Mesodermal cell (in vitro differentiated cells): ENCODE data around the gene FKBP1A.

Experiments used
- H3K27ac ChIP-seq: 2 replicates; pipeline ENCODE4 v1.7.0; 2013; ENCODE audit warnings: mild to moderate bottlenecking, low read depth, low read length, moderate library complexity; ENCODE audit not compliant: severe bottlenecking
- H3K36me3 ChIP-seq: 2 replicates; pipeline ENCODE4 v1.7.1; 2013; ENCODE audit warnings: mild to moderate bottlenecking, low read length, moderate library complexity; ENCODE audit not compliant: control insufficient read depth, insufficient read depth
- H3K4me1 ChIP-seq: one replicate; pipeline ENCODE4 v1.7.1; 2013; ENCODE audit warnings: mild to moderate bottlenecking, low read length; ENCODE audit not compliant: insufficient read depth, control insufficient read depth, poor library complexity, severe bottlenecking
- H3K4me3 ChIP-seq: 2 replicates; pipeline ENCODE4 v1.7.0; 2013; ENCODE audit warnings: low read length, control low read depth, mild to moderate bottlenecking; ENCODE audit not compliant: insufficient read depth, poor library complexity, severe bottlenecking; ENCODE audit errors: extremely low read depth
- H3K9me3 ChIP-seq: 2 replicates; pipeline ENCODE4 v1.7.1; 2013; ENCODE audit warnings: mild to moderate bottlenecking, low read length, moderate library complexity; ENCODE audit not compliant: control insufficient read depth
- WGBS, 2 experiments: methylation state at CpG; one replicate each; pipeline ENCODE4 v1.1.5; 2013; ENCODE audit warnings: missing lambda C conversion rate in 2 of 2; ENCODE audit not compliant: insufficient coverage in 2 of 2; 5-methylcytosine and 5-hydroxymethylcytosine counted together

Gene FKBP1A

DNA sequence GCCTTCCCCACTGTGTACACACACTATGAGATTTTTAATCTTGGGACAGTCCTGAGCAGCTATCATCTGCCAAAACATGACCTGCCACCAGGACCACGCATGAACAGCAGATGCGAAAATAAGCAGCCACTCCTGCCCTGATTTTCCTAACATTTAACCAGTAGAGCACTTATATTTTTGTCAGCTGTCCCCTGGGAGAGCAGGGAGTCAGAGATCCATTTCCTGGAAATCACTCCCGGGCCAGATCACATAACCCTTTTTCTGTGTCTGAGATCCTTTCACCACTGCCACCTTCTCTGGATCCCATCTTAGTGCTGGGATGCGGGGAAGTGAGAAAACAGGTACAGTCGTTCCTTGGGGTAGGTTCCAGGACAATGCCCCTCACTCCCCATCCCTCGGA lies 69.6 kb downstream of the FKBP1A start:
- no peaks in the 10 kb centered on the region for H3K36me3 ChIP-seq
- WGBS, 2 experiments, result 88 to 89% methylated on average over 3 of the region's 6 CpGs
- H3K27ac ChIP-seq, result peak overlapping the region; percentile 57
- no peaks in the 10 kb centered on the region for H3K9me3 ChIP-seq
- peaks cover 31% of the 10 kb centered on the region for H3K4me1 ChIP-seq
- H3K4me3 ChIP-seq, result no peak overlapping the region

DNA sequence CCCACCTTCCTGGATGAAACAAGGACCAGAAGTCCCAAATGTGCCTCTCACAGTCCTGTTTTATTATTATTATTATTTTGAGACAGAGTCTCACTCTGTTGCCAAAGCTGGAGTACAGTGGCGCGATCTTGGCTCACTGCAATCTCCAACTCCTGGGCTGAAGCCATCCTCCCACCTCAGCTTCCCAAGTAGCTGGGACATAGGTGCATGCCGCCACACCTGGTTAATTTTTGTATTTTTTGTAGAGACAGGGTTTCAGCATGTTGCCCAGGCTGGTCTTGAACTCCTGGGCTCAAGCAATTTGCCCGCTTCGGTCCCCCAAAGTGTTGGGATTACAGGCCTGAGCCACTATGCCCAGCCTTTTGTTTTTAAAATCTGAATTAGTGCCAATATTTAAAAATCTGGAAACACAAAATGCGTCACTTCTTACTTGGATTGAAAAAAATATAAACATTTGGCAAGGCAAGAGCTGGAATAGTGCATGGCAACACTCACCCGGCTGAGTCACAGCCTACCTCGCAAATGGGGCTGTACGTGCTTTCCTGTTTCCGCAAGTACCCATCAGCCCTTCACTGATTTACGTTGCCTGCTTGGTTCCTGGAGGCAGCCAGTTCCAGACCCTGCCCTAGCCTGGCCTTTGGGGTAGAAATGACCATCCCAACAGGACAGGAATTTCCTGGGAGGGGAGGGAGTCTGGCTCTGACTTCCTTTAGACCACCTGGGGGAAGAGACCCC lies 70.2 kb downstream of the FKBP1A start:
- H3K27ac ChIP-seq, result peak overlapping the region; percentile 57
- H3K9me3 ChIP-seq, result no peaks in the 10 kb centered on the region
- WGBS, 2 experiments, result 89 to 100% methylated on average over 4 to 10 of the region's 11 CpGs
- H3K36me3 ChIP-seq, result no peaks in the 10 kb centered on the region
- H3K4me1 ChIP-seq, result peaks cover 26% of the 10 kb centered on the region
- H3K4me3 ChIP-seq, result no peak overlapping the region

DNA sequence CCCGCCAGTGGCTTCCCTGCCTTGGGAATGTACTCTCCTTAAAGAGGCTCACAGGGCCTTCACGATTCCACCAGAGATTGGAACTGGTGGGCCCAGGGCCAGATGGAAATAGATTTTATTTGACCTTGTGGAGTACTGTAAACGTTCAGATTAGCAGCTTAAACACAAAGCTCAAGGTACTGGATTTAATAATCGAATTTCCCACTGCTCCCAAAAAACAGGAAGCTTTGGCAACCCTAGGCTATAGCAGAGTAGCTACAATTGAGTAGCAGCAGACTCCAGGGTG lies 71.3 kb downstream of the FKBP1A start:
- H3K4me3 ChIP-seq, result no peak overlapping the region
- no peaks in the 10 kb centered on the region for H3K36me3 ChIP-seq
- 83 to 89% methylated on average over 3 to 4 of the region's 4 CpGs for WGBS, 2 experiments
- no peaks in the 10 kb centered on the region for H3K9me3 ChIP-seq
- H3K4me1 ChIP-seq, result peaks cover 17% of the 10 kb centered on the region
- H3K27ac ChIP-seq, result no peak overlapping the region

DNA sequence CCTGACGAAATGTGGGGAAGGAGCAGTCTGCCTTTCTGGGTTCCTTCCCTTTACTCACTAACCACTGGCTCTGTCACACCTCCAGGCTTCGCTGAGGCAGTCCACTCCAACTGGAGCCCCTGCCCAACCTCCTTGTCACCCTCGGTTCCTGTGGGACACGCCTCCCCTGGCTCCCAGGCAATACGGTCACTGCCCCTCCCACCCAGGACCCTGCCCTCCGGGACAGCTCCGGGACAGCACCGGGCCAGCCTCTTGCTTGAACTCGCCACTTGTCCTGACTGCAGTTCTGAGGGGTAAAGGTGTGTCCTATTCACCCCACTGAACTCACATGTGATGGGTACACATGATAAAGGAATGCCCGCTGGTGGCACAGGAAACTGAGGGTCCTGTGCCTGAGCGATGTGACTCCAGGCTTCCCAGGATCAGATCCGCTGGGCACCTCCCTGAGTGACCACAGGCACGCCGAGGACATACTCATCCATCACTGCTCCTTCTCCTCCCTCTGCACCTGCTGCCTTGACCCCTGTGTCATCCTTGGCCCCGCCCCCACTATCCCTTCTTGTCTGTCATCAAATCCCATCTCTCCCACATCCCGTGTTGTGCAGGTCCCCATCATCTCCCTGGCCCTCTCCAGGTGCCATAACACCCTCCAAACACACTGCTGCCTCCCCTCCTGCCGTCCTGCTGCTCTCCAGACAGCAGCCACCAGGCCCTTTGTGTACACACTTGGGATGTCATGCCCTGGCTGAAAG lies 71.8 kb downstream of the FKBP1A start:
- no peak overlapping the region for H3K4me3 ChIP-seq
- H3K36me3 ChIP-seq, result no peaks in the 10 kb centered on the region
- 83 to 84% methylated on average over 11 to 16 of the region's 17 CpGs for WGBS, 2 experiments
- H3K27ac ChIP-seq, result no peak overlapping the region
- no peaks in the 10 kb centered on the region for H3K9me3 ChIP-seq
- peaks cover 12% of the 10 kb centered on the region for H3K4me1 ChIP-seq

DNA sequence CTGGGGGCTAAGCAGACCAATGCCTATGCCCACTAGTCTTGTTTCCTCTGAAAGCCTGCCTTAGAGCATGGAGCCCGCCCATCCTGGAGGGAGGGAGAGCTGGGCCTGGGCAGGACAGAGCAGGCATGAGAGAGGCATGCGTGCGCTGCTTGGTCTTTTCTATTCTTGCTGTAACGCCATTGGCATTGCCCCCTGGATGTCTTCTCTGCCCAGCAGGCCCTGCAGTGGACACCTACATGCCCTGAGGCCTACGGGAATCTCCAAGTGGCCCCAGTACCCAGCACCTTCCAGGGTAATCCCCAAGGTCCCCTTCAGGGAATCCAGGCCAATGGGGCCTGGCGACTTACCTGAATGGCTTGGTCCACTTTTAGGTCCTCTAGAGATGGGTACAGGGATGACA lies 72.8 kb downstream of the FKBP1A start:
- Histone ChIP-seq H3K27ac (no peak overlapping the region), H3K36me3 (no peaks in the 10 kb centered on the region), H3K4me3 (no peak overlapping the region), H3K4me1 (peaks cover 11% of the 10 kb centered on the region), H3K9me3 (no peaks in the 10 kb centered on the region)
- 85 to 87% methylated on average over 5 to 6 of the region's 6 CpGs for WGBS, 2 experiments

DNA sequence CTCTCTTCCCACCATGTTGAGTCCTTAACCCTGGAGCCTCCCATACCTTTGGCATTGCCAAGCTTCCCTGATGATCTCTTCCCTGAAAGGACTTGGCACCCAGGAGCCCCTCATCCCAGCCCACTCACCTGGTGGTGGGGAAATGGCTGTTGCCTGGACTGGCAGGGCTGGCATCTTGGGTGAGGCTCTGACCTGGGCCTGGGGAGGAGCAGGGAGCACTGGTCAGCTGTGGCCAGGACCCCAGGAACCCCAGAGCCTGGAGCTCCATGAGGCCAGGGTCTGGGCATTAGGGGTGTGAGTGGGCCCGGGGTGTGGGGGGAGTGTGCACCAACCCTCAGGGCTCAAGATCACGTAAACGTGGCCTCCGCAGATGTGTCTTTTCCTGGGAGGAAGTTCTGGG lies 73.4 kb downstream of the FKBP1A start:
- 94% methylated on average over 3 of the region's 4 CpGs; no CpG with 5 or more reads in 1 of the 2 experiments for WGBS, 2 experiments
- no peaks in the 10 kb centered on the region for H3K9me3 ChIP-seq
- H3K4me3 ChIP-seq, result no peak overlapping the region
- H3K27ac ChIP-seq, result no peak overlapping the region
- no peaks in the 10 kb centered on the region for H3K36me3 ChIP-seq
- peaks cover 11% of the 10 kb centered on the region for H3K4me1 ChIP-seq

DNA sequence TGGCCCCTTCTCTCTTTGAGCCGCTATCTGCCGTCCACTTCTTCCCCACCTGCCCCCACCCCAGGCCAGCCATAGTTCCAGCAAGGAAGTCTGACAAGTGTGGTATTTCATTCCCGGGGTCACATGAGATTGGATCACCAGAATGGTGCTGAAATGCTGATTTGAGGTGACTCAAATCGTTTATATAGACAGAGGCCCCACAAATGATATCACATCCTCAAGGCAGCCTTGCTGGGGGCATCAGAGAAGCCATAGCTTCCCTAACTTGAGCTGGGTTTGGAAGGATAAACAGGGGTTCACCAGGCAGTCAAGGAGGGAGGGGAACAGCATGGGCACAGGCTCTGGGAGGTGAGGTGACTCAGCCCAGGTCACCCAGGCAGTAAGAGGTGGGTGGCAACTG lies 73.8 kb downstream of the FKBP1A start:
- Histone ChIP-seq H3K36me3 (no peaks in the 10 kb centered on the region), H3K9me3 (no peaks in the 10 kb centered on the region), H3K4me3 (no peak overlapping the region), H3K27ac (no peak overlapping the region), H3K4me1 (peaks cover 11% of the 10 kb centered on the region)
- WGBS, 2 experiments, result 70% methylated on average over 2 of the region's 4 CpGs; no CpG with 5 or more reads in 1 of the 2 experiments
